GM19035 (cell line): ENCODE results near the gene KANSL1L.
A peak's percentile ranks its signal among the peaks of the same experiment; 100 is the strongest.
"Not testable (repeated sequence)": the region's sequence is repeated elsewhere in the genome, so short reads cannot be mapped to it uniquely, and the experiment has no call there.

Experiments
- ATAC-seq: cut with Tn5 transposase; IDR thresholded peaks from one replicate; pipeline ENCODE4 v1.9.1; 2021; ENCODE audit not compliant: unreplicated experiment

Gene KANSL1L

GRCh38 chr2:210177769-210178168 lies 6.6 kb upstream of the KANSL1L start:
- no peak for ATAC-seq

DNA sequence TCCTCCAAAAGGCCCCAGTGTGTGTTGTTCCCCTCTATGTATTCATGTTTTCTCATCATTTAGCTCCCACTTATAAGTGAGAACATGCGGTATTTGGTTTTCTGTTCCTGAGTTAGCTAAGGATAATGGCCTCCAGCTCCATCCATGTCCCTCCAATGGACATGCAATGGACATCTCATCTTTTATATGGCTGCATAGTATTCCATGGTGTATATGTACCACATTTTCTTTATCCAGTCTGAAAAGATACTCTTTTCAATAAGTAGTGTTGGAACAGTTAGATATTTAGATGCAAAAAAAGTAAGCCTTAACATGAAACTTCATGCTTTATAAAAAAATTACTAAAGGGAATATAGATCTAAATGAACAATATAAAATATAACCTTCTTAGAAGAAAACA lies 5.9 kb upstream of the KANSL1L start:
- not testable (repeated sequence) for ATAC-seq

- ATAC-seq = no peak
Measured at GRCh38 chr2:210174086-210174485, 2.9 kb upstream of the KANSL1L start.

DNA sequence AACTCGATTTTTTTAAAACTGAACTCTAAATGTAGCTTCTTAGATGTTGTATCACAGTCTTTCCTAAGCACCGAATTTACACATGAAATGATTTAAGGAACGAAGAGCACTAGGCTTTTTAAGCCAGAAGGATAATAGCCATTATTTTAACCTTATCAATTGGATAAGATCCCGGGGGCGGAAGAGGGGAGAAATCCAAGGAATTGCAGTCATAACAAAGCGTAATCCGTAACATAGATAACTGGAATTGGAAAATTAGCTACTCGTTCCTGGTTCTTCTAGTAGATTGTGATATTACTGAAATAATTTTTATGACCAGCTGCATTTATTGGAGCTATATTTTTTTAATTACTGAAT lies 988 bp upstream of the KANSL1L start:
- ATAC-seq = no peak

DNA sequence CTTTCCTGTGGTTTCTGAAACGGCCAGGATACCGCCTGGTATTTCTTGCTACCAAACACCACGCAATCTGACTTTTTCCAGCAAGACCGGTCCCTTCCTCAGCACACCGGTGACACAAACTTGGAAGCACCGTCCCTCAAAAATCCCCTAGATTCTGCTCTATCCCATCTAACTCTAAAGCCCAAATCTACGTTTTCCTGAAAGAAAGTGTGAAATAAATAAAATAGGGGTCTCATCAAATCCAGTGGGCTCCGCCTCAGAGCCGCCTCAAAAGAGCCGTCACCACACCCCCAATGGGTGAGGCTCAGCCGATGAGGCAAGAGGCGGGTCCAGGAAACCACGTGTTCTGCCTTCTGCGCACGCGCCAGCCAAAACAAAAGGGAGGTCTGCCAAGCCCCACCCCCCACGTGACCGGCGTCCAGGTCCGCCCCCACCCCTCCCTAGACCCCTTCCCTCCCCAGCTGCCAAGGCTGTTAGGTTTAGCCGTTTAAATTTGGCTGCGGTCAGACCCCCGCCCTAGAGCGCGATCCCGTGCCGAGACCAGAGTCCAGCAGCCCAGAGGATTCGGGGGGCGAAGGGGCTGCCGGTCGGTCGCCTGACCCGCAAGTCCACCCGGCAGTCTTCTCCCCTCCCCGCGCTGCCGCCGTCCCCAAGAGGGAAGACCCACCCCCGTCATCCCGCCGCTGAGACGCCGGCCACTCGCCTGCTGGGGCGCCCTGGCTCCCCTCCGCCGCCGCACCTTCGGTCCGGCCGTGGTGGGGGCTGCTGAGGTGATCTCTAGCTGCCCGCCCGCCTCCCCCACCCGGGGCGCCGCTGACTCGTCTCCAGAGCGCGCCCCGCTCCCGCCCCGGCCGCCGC lies 534 bp downstream of the KANSL1L start:
- ATAC-seq = peak; percentile 72

GRCh38 chr2:210170196-210170445 lies 1.1 kb downstream of the KANSL1L start:
- ATAC-seq = no peak

DNA sequence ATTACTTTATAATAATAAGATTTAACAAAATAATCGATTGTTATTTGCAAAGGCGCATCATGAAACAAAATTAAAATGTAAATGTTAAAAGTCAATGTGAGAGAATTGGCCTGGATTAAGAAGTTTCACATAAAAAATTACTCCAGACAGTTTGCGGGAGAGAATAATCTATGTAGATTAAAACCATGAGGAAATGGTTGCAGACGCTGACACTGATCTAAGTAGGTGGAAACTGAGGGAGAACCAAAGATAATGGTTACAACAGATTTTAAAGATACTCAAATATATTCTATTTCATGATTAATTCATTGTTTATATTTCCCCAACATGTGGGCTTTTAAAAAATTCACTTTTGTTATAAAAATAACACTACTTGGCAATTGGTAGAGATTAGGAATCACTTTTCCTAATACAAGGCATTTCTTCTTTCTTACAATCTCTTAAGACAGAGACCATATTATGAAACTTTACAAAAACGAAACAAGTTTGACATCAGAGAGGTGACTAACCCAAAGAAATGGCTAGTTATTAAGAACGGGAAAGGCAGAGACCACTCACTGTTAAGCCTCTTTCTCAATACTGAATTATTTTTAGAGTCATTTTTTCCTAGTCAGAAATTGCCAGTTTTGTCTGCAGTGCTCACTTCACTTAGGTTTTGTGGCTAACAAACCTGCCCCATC lies 1.6 kb downstream of the KANSL1L start:
- peak; percentile 19 for ATAC-seq

GRCh38 chr2:210167227-210167626 lies 4.0 kb downstream of the KANSL1L start:
- ATAC-seq = no peak

DNA sequence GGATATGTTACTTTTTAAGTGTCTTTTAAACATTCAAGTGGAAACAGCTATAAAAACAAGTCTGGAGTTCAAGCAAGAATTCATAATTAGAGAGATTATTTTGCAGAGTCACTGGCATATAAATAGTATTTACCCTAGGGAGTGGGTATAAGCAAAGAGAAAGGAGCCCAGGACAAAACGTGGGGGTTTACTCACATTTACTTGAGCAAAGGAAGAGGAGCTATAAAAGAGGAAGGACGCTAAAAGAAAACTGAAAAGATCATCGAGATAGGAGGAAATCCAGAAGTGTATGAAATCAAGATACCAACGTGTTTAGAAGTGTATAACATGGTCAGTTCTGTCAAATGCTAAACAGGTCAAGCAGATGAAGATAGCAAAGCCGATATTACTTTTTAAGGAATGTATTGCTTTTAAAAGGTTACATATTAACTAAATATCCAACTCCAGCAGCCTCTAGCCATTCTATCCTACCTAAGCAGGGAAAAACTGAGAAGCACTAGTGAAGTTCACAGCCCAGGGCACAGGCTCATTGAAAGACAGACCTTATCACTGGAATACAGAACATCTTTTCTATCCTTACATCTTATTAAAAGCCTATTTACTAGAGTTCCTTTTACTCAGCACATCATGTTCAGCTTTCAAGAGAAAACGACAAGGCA lies 8.6 kb downstream of the KANSL1L start:
- no peak for ATAC-seq

DNA sequence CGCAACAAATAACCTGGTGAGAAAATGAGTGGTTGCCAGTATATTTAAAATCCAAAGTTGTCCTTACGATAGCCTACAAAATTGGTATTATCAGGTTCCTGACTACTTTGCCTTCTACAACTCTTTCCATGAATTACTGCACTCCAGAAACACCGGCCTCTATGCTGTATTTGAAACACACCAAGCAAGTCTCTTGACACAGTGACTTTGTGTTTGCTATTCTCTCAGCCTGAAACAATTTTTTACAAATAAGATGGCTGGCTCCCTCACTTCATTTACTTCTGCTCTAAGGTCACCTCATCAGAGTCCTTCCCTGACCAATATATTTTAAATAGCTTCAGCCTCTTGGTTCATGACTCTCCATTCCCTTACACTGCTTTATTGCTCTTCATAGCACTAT lies 12.2 kb downstream of the KANSL1L start:
- no peak for ATAC-seq

DNA sequence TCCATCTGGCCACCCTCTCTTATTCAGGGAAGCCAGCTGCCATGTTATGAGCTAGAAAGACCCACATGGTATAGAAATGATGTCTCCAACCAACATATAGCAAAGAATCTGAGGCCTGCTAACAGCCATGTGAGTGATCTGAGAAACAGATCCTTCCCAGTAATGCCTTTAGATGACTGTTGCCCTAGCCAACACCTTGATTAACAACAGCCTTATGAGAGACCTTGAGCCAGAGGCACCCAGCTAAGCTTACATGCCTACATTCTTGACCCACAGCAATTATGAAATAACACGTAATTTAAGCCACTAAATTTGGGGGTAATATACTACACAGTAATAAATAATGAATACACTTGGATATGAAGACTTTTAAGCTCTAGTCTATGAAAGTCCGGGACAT lies 13.0 kb downstream of the KANSL1L start:
- no peak for ATAC-seq

GRCh38 chr2:210157526-210157925 lies 13.7 kb downstream of the KANSL1L start:
- no peak for ATAC-seq

- no peak for ATAC-seq
Measured at GRCh38 chr2:210147614-210148013, 23.6 kb downstream of the KANSL1L start.

- no peak for ATAC-seq
Measured at GRCh38 chr2:210132239-210132638, 39.0 kb downstream of the KANSL1L start.

DNA sequence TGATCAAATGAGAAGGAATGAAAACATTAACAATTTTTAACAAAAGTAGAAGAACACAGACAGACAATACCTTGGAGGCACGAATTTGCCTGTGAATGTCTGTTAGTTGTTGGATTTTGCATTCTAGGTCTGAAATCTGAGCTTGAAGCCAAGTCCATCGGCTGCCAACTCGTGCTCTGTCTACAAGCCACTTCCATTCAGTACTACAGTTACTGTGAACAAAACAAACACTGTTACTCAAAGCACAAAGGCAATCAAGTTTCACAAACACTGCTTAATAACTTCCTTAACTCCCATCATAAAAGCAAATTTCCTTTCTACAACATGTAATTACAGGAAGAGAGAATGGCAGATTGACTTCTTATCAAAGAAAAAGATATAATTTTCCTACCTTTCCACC lies 42.2 kb downstream of the KANSL1L start:
- no peak for ATAC-seq

DNA sequence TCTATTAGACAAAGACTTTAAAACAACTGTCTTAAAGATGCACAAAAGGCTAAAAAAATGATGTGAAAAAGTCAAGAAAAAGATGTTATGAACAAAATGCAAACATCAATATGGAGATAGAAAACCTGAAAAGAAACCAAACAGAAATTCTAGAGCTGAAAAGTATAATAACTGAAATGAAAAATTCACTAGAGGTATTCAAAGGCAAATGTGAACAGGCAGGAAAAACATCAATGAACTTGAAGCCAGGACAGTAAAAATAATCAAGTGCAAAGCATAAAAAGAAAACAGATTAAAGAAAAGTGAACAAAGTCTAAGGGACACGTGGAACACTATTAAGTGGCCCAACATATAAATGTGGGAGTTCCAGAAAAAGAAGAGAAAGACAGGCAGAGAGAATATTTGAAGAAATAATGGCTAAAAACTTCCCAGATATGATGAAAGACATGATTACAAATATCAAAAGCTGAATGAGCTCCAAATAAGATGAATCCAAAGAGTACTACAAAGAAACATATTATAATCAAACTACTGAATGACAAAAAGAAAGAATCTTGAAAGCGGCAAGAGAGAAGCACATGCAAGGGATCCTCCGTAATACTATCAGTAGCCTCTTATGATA lies 57.5 kb downstream of the KANSL1L start:
- ATAC-seq = no peak

DNA sequence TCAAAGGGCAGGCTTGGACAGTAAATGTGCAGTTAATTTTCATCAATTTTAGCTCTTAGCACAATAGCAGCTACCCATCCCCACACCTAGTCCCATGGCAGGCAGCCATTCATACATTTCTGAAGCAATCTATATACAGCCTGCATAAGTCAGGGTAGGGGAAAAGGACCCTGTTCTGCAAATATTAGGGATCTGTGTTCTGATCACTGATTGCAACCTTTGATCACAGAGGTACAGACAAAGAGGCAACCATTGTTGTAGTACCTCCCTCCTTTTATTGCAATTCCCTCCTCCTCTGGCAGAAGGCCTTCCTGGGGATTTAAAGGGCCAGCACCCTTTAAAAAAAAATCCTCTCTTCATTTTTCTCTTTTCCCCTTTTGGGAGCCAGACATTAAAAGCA lies 58.3 kb downstream of the KANSL1L start:
- ATAC-seq = no peak

- no peak for ATAC-seq
Measured at GRCh38 chr2:210099940-210100339, 71.3 kb downstream of the KANSL1L start.

GRCh38 chr2:210094787-210095186 lies 76.4 kb downstream of the KANSL1L start:
- ATAC-seq = no peak

DNA sequence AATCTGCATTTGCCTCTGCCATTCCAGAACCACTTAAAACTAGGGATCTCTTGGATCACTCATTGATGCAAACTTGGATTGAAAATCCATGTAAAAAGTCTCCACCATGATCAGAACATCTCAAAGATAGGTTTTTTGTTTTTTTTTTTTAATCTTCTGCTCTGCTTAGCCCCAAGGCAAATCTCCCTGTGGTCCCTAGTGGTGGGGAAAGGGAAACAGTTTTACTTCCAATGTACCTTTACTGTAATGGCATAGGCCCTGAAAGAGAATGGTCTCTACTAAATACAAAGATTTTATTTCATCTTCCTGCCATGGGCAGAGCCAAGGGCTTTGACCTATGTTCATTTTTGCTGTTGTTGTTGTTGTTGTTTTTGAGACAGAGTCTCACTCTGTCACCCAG lies 78.4 kb downstream of the KANSL1L start:
- no peak for ATAC-seq

- no peak for ATAC-seq
Measured at GRCh38 chr2:210086930-210087329, 84.3 kb downstream of the KANSL1L start.

DNA sequence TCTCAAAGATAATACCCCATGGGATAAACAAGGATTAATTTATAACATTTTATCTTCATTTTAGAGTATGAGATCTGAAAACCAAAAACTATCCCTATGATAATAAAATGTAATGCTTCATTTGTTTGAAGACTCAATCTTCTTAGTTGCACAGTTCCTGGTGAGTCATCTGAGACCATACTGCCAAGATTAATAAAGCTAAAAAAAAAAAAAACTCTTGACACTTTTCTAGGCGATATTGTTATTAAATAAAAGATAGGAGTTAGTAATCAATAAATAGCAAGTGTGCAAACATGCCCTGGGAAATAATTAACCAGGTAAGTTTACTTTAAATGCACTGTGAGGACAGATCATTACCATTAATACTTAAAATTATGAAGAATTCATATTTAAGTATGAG lies 84.9 kb downstream of the KANSL1L start:
- ATAC-seq = no peak
